GM19452 (cell line): ENCODE measurements around the gene COQ2.
A peak's percentile ranks its signal among the peaks of the same experiment; 100 is the strongest.
"Not testable (repeated sequence)": the region's sequence is repeated elsewhere in the genome, so short reads cannot be mapped to it uniquely, and the experiment has no call there.

Experiments
- ATAC-seq: cut with Tn5 transposase; IDR thresholded peaks from one replicate; pipeline ENCODE4 v1.9.1; 2021; ENCODE audit not compliant: unreplicated experiment

The COQ2 gene

GRCh38 chr4:83285055-83285407 is 433 bp upstream of the COQ2 start:
- ATAC-seq: no peak

DNA sequence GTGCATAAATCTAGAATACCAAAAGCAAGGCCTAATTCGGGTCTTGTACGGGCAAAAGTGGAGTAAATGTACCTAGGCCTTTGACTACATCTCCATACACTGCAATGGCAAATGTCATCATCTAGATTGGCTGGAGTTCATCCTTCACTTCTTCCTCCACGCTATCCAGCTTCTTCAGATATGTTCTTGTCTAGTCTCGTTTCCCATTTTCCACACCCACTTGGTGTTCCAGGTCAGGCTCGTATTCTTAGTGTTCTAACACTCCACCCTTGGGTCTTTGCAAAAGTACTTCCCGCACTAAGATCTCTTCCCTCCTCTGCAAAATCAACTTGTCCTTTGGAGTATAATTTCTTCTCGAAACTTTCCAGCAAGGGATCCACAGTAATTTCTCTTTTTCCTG is 1.4 kb downstream of the COQ2 start:
- no peak for ATAC-seq

DNA sequence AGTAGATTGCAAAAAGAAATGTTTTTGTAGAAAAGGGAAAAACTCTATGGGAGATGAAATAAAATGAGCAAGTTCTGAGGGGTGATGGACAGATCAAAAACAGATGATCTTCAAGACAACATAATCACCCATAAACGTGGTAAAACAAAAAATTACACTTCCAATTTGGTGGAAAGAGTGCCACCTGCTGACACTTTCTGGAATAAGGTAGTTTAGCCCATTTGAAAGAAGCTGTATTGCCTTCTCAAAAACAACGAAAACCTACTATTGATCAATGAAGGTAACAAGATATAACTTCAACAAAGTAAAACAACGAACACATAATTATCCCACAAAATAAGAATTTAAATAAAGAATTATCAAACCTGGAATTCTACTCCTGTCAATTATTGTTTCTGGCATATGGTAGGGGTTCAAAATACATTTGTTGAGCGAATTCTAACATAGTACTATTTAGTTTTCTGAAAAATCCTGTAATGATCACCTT is 2.5 kb downstream of the COQ2 start:
- ATAC-seq: no peak

- ATAC-seq: no peak
Observed at GRCh38 chr4:83281307-83281706, 3.3 kb downstream of the COQ2 start.

GRCh38 chr4:83276299-83277040 is 8.1 kb downstream of the COQ2 start:
- peak; percentile 73 for ATAC-seq

DNA sequence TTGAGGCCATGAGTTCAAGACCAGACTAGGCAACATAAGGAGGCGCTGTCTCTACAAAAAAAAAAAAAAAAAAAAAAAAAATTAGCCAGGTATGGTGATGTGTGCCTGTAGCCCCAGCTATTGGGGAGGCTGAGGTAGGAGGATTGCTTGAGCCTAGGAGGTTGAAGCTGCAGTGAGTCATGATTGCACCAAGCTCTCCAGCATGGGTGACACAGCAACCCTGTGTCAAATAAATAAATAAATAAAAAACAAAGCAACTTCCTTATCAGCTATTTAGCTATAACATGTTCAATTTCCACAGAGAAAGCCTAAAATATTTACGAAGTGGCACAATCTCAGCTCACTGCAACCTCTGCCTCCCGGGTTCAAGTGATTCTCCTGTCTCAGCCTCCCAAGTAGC is 10.7 kb downstream of the COQ2 start:
- ATAC-seq: not testable (repeated sequence)

GRCh38 chr4:83272900-83273299 is 11.7 kb downstream of the COQ2 start:
- peak; percentile 75 for ATAC-seq

DNA sequence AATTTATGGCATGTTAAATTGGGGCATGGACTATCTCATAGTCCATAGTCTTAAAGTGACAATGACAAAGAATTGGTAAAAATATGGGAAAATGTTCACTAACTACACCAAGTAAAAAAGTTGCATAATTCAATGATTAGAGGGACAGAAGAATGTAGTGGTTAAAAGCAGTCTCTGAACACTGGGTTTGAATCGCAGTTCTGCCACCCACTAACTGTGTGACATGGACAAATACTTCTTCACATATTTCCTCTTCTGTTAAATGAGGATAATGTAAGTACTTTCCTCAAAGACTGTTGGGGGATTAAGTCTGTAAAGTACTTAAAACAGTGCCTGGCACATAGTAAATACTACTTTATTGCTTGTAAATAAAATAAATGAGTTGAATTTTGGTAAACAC is 15.3 kb downstream of the COQ2 start:
- ATAC-seq: no peak

DNA sequence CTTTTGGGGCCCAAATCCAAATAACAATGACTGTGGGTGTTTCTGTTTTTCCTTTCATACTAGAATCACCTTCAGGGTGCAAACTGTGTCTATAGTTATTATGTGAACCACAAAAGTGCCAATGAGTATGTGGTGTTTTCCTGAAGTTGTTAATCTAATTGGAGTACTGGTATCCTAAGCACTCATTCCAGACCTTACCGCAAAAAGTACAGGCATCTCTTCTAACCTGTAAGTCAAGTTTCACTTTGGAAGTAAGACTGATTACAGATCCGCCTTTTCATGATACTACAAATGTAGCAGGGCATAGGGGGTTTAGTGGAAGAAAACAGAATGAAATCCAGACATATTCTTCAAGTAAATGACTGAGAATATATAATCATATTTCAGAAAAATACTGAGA is 16.1 kb downstream of the COQ2 start:
- ATAC-seq: no peak

DNA sequence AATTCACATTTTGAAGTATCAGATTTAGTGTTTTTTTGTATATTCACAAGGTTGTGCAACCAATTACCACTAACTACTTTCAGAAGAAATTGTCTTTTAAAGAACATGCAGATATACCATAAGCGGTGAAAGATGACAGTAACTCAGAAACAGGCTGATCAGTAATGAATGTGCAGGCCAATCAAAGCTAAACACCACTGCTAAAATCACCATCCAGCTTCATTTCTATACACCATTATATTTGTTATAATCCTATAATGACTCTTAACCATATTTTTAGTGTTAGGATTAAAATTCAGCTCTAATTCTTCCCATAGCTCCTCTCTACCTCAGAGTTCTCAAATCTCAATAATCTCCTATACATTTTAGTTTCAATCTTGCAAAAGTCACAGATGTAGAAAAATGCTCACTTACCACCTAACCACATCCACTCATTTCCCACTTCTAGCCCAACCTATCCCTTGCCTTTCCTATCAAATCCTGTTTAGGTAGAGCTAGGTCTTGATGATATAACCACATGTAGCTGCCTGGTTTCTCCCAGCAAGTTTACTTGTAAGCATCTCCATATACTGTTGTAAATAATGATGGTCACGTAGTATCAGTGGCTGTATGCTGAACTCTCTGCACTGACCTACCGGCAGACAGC is 16.6 kb downstream of the COQ2 start:
- ATAC-seq: peak; percentile 20

DNA sequence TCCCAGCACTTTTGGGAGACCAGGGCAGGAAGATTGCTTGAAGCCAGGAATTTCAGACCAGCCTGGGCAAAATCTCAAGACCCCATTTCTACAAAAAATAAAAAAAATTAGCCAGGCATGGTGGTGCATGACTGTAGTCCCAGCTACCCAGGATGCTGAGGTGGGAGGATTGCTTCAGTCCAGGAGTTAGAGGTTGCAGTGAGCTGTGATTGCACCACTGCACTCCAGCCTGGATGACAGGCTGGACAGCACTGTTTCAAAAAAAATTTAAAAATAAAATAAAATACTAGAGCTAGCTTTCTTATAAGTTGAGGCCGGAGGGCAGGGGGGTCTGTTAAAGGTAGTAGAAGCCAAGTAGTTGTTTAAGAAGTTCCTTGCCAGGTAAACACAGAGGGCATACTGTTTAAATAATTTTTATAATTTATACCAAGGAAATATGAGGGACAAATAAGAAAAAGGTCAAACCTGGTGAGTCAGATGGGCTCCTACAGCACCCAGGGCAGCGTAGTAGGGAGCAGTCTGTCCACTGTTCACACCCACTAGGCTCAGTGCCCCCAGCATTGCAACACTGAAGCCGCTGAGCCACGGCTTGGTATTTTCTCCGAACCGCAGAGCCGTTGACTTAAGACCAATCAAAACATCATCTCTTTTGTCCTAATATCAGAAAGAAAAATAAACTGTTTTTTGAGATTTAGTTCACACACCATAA is 17.3 kb downstream of the COQ2 start:
- ATAC-seq: peak; percentile 51

GRCh38 chr4:83266689-83267088 is 17.9 kb downstream of the COQ2 start:
- no peak for ATAC-seq

DNA sequence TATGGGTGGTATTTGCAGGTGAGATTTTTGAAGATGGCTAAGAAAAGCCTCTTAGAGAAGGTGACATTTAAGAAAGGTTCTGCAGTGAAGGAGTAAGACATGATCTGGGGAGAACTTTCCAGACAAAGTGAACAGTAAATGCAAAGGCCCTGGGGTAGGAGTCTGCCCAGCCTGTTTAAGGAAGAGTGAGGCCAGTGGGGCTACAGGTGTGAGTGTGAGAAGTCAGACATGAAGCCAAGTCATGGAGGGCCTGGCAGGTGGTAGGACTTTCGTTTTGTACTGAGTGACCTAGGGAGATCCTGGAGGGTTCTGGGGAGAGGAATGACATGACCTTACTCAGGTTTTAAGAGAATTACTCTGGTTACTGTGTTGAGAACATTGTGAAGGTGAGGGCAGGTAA is 21.5 kb downstream of the COQ2 start:
- no peak for ATAC-seq

DNA sequence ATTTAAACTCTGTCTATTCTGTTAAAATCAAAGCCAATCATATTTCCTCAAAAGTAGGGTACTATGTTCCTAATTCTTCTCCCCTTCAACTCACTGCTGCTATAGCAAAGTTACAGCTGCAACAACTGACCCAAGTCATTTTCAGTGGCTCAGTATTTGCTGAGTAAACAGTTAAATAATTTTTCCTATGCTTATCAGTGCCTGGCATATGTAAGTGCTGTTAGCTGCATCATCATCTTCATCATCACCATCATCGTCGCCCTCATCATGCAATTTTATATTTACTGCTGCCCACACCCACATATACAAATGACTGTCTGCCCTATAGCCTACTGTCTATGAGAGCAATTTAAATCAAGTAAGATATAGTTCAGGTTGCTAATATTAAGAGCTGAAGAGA is 21.9 kb downstream of the COQ2 start:
- no peak for ATAC-seq

DNA sequence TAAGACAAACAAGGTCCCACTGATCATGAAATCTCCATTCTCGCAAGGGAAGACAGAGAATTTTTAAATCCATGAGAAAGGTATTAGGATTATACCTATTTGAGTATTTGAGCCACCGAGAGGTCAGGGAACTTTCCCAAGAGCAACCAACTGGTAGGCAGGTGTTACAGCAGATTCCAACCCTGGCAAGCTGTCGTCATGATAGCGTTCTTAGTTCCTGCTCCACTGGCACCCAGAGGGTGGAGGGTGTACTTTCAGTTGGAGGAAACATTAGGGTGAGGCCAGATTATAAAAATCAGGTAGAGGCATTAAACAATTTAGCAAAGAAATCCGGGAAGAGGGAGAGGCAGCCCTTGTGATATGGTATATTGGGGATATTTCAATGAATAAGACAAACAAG is 23.3 kb downstream of the COQ2 start:
- ATAC-seq: no peak

DNA sequence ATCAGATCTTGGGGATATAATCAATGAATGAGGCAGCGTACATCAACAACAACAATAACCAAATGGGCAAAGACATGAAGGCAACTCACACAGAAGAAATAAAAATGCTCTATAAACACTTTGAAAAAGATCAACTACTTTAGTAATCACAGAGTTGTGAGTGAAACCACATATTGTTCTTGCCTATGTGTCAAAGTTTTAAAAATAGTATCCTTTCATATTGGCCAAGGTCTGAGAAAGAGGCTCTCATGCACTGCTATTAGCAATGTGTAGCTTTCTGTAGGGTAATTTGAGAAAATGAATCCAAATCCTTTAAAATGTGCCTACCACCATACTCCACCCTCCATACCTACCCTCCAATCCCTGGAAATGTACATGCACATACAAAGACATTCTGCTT is 25.0 kb downstream of the COQ2 start:
- no peak for ATAC-seq

DNA sequence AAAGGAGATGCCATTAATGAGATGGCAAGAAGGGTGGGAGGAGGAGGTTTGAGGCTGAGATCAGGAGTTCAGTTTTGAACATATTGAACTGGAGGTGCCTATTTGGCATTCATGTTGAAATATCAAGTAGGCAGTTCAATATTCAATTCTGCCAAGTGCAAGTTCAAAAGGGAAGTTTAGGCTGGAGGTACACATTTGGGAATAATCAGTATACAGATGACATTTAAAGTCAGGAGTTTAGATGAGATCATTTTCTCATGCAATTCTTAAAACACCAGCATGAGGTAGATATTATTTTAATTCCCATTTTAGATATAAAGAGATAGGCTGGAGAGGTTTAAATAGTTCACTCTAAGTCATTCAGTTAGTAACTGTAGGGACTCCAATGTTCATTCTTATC is 26.1 kb downstream of the COQ2 start:
- ATAC-seq: no peak

- ATAC-seq: no peak
Observed at GRCh38 chr4:83257811-83258210, 26.8 kb downstream of the COQ2 start.

DNA sequence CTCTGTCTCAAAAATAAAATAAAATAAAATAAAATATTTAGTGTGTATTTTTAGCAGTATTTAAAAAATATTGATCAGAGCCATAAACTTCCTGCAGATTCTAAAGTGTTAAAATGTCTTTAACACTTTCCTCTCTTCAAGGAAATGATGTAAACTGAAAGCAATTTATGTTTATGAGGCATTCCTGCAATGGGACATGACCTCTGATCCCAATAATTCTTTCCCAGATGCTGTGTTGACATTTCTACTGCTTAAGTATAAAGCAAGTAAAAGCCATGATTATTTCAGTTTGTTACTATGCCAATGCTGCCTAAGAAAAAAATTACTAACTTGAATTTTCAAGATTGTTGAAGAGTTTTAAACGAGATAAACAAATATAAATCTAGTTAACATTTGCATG is 29.0 kb downstream of the COQ2 start:
- no peak for ATAC-seq

DNA sequence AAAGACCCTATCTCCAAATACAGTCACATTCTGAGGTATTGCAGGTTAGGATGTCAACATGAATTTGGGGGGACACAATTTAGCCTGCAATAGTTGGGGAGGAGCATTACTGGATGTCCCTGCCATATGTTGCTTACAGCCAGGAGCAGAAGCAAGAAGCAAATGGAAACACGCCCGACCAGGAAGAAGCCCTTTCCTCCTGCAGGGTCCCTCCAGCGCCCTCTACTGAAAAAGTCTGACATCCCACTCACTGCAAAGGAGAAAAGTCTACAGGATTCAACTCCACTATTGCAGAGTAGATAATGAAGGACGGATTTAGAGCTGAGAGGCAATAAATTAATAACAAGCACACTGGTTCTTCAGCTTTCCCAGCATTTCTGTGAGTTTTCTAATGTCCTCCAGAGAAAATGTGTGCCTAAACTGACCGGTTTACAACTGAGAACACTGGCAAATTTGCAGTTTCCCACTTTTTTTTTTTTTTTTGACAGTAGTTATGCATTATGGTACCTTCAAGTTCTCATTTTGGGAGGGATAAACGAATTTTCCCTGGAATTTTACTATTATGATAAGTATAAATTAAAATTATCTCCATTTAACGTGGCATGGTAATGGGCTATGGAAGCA is 31.7 kb downstream of the COQ2 start:
- ATAC-seq: no peak

DNA sequence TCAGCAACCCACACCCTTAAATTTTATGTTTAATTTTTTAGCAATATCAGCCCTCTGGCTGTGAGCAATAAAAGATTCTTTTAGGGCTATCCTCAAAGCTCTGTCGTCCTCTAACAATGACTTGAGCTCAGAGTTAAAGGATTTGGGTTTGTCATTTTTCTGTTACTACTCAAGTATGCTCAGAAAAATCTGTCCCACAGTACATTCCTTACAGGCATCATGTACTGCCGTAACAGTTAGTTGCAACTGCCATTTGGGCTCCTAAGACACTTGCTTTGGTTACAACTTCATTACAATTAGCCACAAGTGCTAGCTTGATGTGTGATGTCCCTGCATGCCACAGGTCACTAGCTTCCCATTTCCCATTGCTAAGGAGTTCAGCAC is 33.2 kb downstream of the COQ2 start:
- no peak for ATAC-seq
